ENCODE results near the gene PAPPA2. TPM values are rescaled to one million over a fixed set of nuclear protein-coding genes. Genes with fewer than 3 reads are reported as not detected.

PAPPA2 gene
- total RNA-seq, 2 experiments from 2014 or later: 0.19 TPM; not detected in 1

- ChIA-PET CTCF (ENCODE audit: unreplicated experiment) (no interaction called here), POLR2A (no interaction called here)
- Histone ChIP-seq H3K9me2 (ENCODE audit: insufficient read depth, low read length) (no peaks in the 10 kb centered on the region), H4K20me1 (ENCODE audit: insufficient read depth, low read length) (no peaks in the 10 kb centered on the region), H3K4me2 (ENCODE audit: low read length) (no peak overlapping the region), H3K9me3 (ENCODE audit: low read length) (no peaks in the 10 kb centered on the region), H3K27ac (ENCODE audit: low read depth, low read length, poor library complexity, severe bottlenecking) (no peak overlapping the region), H2AFZ (ENCODE audit: low read length) (no peak overlapping the region), H3K79me2 (ENCODE audit: insufficient read depth, low read depth, low read length) (no peaks in the 10 kb centered on the region), H3K4me1 (ENCODE audit: insufficient read depth, low read length, poor library complexity, severe bottlenecking) (no peaks in the 10 kb centered on the region), H3K4me3 (ENCODE audit: low read depth, low read length, poor library complexity, severe bottlenecking) (no peak overlapping the region), H3K36me3 (ENCODE audit: insufficient read depth, low read length) (no peaks in the 10 kb centered on the region)
- DNase-seq (ENCODE audit: low spot score): no peak
- TF ChIP-seq EZH2phosphoT487 (IDR thresholded peaks at IDR 0.05; ENCODE audit: borderline replicate concordance, low read depth, low read length): no peak
- no peak for TF ChIP-seq CTCF (conservative IDR thresholded peaks at IDR 0.05; ENCODE audit: low read length)
- BruUV-seq (replicated peaks): no TSS peak
- intact Hi-C loops (cut with micrococcal nuclease; ENCODE audit: unreplicated experiment): no loop called here
Observed at GRCh38 chr1:176775378-176775777, 312.4 kb downstream of the PAPPA2 start.

GRCh38 chr1:176775996-176776395 lies 313.0 kb downstream of the PAPPA2 start:
- no peaks in the 10 kb centered on the region for H4K20me1 ChIP-seq (ENCODE audit: insufficient read depth, low read length)
- DNase-seq (ENCODE audit: low spot score): no peak
- no peaks in the 10 kb centered on the region for H3K36me3 ChIP-seq (ENCODE audit: insufficient read depth, low read length)
- no peak for TF ChIP-seq EZH2phosphoT487 (IDR thresholded peaks at IDR 0.05; ENCODE audit: borderline replicate concordance, low read depth, low read length)
- no peak for TF ChIP-seq CTCF (conservative IDR thresholded peaks at IDR 0.05; ENCODE audit: low read length)
- no peak overlapping the region for H3K4me3 ChIP-seq (ENCODE audit: low read depth, low read length, poor library complexity, severe bottlenecking)
- no peak overlapping the region for H3K4me2 ChIP-seq (ENCODE audit: low read length)
- H3K9me3 ChIP-seq (ENCODE audit: low read length): no peaks in the 10 kb centered on the region
- no peak overlapping the region for H2AFZ ChIP-seq (ENCODE audit: low read length)
- ChIA-PET CTCF (ENCODE audit: unreplicated experiment) (no interaction called here), POLR2A (no interaction called here)
- H3K27ac ChIP-seq (ENCODE audit: low read depth, low read length, poor library complexity, severe bottlenecking): no peak overlapping the region
- BruUV-seq (replicated peaks): no TSS peak
- no peaks in the 10 kb centered on the region for H3K79me2 ChIP-seq (ENCODE audit: insufficient read depth, low read depth, low read length)
- H3K9me2 ChIP-seq (ENCODE audit: insufficient read depth, low read length): no peaks in the 10 kb centered on the region
- intact Hi-C loops (cut with micrococcal nuclease; ENCODE audit: unreplicated experiment): no loop called here
- no peaks in the 10 kb centered on the region for H3K4me1 ChIP-seq (ENCODE audit: insufficient read depth, low read length, poor library complexity, severe bottlenecking)

- no peak for DNase-seq (ENCODE audit: low spot score)
- Histone ChIP-seq H3K4me2 (ENCODE audit: low read length) (no peak overlapping the region), H3K4me3 (ENCODE audit: low read depth, low read length, poor library complexity, severe bottlenecking) (no peak overlapping the region), H3K4me1 (ENCODE audit: insufficient read depth, low read length, poor library complexity, severe bottlenecking) (no peaks in the 10 kb centered on the region), H4K20me1 (ENCODE audit: insufficient read depth, low read length) (no peaks in the 10 kb centered on the region), H2AFZ (ENCODE audit: low read length) (no peak overlapping the region), H3K9me3 (ENCODE audit: low read length) (no peaks in the 10 kb centered on the region), H3K9me2 (ENCODE audit: insufficient read depth, low read length) (no peaks in the 10 kb centered on the region), H3K79me2 (ENCODE audit: insufficient read depth, low read depth, low read length) (no peaks in the 10 kb centered on the region), H3K27ac (ENCODE audit: low read depth, low read length, poor library complexity, severe bottlenecking) (no peak overlapping the region), H3K36me3 (ENCODE audit: insufficient read depth, low read length) (no peaks in the 10 kb centered on the region)
- CTCF ChIA-PET (ENCODE audit: unreplicated experiment): no interaction called here
- POLR2A ChIA-PET: no interaction called here
- no peak for TF ChIP-seq EZH2phosphoT487 (IDR thresholded peaks at IDR 0.05; ENCODE audit: borderline replicate concordance, low read depth, low read length)
- intact Hi-C loops (cut with micrococcal nuclease; ENCODE audit: unreplicated experiment): no loop called here
- no TSS peak for BruUV-seq (replicated peaks)
Observed at GRCh38 chr1:176778056-176778455, 315.1 kb downstream of the PAPPA2 start.

All from OCI-LY7 (cell line).